MM.1S (cell line): ENCODE results near the gene SMPD2.

Experiments used
- EZH2 ChIP-seq: fragments of 300-600 bp; sonication (generic); optimal IDR thresholded peaks from 2 replicates; pipeline ENCODE3; 2017; ENCODE audit warnings: low read depth, mild to moderate bottlenecking, antibody characterized with exemption, low read length, mixed read lengths
- EZH2phosphoT487 ChIP-seq: fragments of 300-600 bp; sonication (generic); IDR thresholded peaks from 2 replicates; pipeline ENCODE4 v1.6.1; 2018; ENCODE audit warnings: antibody characterized with exemption, low read length

DNA sequence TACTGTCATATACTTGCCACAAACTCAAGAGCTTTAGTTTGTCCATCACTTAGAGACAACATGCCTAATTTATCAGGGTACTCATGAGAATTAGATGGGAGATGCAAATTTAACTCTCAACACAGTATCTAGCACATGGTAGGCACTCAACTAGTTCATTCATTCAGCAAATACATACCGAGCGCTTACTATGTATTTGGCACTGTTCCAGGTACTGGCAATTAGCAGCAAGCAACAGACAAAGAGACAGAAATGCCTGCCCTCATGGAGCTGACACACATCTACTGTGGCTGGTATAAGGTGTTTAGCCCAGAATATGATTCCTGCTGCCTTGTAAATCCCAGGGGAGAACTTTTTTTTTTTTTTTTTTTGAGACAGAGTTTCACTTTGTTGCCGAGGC is 10.3 kb downstream of the SMPD2 start:
- no peak for TF ChIP-seq EZH2
- TF ChIP-seq EZH2phosphoT487: no peak
